ENCODE results near the gene TIMM50.
"Not testable (repeated sequence)": the region's sequence is repeated elsewhere in the genome, so short reads cannot be mapped to it uniquely, and the experiment has no call there.

The TIMM50 gene

DNA sequence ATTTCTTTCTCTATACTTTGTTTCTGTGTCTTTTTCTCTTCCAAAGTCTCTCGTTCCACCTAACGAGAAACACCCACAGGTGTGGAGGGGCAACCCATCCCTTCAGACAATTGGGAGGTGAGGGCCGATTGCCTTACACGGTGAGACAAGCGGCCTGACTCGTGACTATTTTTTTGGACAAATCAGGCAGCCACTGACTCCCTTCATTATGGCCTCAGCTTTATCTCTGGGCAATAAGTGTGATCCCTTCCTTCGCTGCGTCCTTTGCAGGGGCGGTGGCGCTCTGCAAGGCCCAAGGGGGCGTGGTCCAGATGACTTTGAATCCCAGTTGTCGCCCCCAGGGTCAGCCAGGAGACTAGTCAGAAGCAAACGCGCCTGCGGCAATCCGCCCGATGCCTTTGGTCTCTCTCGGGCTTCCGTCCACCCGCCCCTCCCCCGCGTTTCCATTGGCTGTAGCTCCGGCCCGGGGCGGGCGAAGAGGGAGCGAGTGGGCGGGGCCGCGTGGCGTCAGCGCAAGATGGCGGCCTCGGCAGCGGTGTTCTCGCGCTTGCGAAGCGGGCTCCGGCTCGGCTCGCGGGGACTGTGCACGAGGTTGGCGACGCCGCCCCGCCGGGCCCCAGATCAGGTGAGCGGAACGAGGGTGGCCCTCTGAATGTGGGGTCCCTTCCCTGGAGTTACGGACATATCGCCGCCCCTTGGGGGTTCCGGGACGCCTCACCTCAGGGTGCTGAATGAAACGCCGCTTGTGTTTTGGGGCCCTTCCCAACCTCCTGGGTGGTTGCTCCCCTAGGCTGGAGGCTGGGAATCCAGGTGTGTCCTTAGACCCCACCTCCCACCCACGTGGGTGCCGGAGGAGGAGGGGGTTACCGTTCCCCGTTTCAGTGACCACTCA is at the start of gene TIMM50:
Gene TIMM50, plus strand, starts transcription at position 502 of the 892 bp plus-strand sequence. Its CDS starts 16 bp downstream, at position 518.
- DNase-seq = peak; percentile 94 to 97

DNA sequence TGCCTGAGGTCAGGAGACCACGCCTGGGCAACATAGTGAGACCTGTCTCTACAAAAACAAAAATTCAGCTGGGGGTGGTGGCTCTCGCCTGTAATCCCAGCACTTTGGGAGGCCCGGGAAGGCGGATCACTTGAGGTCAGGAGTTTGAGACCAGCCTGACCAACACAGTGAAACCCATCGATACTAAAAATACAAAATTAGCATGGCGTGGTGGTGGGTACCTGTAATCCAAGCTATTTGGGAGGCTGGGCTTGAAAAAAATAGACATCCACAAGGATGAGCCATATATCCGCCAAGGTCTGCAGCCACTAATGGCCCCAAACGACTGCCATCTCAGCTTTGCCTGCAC is 48.0 kb upstream of the TIMM50 start:
- peak in 1 of 2 donors; percentile 14 for DNase-seq

DNA sequence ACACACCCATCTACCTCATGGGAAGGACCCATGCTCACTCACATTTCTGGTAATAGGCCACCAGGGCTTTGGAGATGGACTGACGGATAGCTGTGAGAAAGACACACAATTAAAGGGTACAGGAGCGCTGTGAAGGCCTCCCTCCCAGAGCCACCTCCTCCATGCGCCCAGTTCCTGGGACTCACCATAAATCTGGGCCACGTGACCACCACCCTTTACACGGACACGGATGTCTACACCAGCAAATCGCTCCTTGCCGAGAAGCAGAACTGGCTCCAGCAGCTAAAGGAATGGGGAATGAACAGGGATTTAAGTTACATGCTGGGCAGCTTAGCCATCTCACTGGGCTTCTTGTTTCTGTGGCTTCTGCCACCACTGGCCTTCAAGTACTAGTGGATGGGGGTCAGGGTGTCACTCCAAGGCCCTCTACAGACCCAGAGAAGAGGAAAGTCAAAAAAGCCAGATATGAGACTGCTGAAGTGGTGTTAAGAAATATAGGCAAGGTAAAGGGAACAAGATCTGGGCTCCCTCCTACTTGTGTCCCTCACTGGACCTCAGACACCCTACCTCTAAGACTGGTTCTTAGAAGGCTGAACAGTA is 47.1 kb upstream of the TIMM50 start:
- no peak for DNase-seq

DNA sequence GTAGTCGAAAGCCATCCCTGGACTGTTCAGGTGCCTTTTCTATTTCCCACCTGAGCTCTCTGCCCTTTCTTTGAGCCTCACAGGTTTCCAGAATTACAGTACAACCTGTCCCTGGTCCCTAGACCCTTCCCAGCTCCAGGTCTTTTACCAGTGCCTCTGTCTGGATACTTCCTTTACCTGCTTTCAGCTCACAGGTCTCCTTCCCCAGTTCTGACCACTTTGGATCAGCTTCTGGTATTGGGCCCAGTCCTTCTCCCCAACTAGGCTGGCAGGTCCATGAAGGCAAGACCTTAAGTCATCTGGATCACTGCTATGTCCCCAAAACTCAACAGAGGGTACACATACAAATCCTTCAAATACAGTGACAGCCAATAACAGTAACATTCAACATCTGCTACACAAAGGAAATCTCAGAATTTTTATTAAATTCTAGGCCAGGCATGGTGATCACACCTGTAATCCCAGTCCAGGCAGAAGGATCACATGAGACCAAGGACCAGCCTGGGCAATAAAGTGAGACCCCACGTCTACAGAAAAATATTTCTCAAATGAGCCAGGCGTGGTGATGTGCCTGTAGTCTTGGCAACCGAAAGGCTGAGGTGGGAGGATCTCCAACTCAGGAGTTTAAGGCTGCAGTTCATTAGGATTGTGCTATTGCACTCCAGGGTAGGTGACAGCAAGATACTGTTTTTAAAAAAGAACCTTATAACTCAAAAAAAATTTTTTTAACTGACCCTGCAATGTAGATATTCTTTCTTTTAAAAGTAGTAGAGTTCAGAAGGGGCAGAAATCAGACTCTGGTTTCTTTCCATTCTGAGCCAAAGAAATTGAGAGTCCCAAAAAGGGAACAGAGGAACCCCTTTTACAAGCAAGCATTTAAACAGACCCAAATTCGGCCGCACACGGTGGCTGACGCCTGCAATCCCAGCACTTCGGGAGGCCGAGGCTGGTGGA is 46.2 kb upstream of the TIMM50 start:
- peak in 1 of 2 donors; percentile 21 for DNase-seq

DNA sequence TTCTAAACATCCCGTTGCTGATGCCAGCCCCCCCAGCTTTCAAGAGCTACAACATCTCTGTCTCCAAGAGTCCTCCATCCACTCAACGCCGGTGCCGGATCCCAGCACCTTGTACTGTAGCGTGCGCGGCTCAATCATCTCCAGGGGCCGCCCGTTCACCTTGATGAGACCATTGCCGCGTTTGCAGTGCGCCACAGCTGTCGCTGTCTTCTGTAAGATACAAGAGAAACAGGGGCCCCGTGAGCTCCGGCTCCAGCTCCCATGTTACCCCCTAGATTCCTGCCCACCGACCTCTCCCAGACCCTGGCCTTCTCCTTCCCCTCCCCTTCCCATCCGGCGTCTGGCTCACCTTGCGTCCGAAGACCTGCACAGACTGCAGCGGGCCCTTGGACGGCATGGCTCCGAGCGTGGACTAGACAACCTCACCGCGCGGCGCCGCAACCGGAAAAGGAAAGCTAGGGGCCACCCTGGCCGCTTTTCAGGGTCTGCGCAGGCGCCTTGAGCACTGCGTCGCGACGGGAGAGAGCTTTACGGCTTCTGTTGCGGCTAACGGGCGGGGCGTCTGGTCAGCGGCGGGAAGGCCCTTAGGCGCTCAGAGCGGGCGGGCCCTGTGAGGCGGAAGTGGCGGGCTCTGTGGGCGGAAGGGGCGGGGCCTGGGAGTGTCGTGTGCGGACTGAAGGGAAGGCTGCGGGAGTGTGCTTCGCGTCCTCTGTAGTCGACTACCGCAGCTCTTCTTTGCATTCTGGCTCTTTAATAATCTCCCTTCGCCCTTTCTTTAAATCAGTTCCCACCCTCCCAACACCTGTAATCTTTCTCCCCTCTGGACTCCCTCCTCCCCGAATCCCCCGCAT is 44.9 kb upstream of the TIMM50 start, which contains the start of gene RPS16:
Gene RPS16, minus strand, starts transcription at position 451 of the 851 bp plus-strand sequence. Its CDS starts 54 bp downstream, at position 397.
- DNase-seq = peak; percentile 99

DNA sequence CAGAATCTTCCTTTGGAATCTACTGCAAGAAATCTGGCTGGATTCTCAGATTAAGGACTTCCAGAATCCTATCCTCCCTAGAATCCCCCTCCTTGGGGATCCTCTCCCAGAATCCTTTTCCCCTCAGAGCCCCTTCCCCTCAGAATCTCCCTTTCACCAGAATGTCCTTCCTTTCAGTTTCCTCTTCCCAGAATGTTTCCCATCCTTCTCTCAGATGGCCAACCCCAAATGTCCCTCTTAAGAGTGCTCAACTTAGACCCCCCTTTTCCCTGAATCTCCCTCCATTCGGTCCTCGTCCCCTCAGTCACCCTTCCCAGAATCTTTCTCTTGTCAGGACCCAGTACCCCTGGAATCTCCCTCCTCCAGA is 44.3 kb upstream of the TIMM50 start:
- no peak for DNase-seq

DNA sequence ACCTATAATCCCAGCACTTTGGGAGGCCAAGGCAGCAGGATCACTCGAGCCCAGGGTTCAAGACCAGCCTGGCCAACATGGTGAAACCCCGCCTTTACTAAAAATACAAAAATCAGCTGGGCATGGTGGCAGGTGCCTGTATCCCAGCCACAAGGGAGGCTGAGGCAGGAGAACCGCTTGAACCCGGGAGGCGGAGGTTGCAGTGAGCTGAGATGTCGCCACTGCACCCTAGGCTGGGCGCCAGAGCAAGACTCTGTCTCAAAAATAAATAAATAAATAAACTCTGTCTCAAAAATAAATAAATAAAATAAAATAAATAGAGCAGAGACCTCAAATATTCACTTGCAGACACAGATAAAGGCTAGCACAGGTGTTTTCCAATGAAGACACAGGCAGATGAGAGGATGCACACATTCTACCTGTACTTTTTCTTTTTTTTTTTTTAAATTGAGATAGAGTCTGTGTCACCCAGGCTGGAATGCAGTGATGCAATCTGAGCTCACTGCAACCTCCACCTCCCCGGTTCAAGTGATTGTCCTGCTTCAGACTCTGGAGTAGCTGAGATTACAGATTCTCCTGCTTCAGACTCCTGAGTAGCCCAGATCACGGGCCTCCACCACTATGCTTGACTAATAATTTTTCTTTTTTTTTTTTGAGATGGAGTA is 42.2 kb upstream of the TIMM50 start:
- DNase-seq = no peak

DNA sequence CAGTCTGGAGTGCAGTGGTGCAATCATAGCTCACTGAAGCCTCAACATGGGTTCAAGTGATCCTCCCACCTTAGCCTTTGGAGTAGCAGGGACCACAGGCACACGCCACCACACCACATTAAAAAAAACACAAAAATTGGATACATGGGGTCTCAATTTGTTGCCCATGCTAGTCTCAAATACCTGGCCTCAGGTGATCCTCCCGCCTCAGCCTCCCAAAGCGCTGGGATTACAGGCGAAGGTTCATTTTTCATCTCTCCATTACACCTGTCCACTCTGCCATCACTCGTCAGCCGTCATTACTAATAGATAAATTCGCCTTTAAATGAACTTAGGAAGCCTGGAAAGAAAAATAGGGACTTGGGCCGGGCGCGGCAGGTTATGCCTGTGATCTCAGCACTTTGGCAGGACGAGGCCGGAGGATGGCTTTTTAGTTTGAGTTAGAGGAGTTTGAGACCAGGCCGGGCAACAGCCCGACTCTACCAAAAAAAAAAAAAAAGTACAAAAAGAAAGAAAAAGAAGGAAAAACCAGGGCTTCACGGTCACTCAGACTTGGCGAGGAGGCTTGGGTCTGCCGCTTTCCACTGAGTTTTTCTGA is 35.9 kb upstream of the TIMM50 start:
- DNase-seq = no peak

DNA sequence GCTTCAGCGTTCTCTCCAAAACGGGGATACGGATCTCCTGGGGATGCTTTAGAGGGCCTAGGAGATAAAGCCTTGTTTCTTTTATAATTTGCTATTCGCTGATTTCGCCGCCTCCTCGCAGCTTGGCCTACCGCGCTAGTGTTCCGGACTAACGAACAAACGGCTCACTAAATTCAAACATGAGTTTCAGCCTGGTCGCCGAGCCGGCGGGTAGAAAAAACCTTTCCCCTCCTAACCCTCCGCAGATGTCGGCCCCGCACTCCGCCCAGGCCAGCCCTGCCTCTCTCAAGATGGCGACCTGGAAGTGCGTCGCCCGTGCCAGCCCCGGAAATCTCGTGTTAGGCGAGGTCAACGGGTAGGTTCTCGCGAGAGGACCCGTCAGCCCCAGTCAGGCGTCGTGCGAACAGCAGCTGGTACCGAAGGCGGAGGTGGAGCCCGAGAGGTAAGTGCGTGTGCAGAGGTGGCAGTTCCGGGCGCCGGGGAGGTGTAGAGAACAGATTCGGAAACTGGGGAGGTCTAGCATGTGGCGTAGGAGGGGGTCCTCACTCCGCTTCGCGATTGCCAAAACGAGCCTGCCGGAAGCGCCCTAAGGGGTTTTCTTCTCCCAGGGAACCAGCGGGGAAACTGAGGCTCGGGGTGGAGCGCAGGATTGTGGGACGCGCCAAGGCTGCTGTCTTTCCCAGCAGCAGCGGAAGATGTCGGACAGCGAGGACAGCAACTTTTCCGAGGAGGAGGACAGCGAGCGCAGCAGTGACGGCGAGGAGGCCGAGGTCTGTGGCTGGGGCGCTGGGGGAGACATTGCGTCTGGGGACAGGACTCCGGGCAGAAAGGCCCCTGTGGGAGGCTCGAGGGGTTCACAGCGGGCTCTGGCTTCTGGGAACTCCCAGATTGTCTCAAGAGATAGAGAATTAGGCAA is 35.2 kb upstream of the TIMM50 start, which contains the start of gene SUPT5H:
Gene SUPT5H, plus strand, starts transcription at position 387 of the 916 bp plus-strand sequence. Its CDS starts 309 bp downstream, at position 696.
- peak; percentile 99 for DNase-seq

DNA sequence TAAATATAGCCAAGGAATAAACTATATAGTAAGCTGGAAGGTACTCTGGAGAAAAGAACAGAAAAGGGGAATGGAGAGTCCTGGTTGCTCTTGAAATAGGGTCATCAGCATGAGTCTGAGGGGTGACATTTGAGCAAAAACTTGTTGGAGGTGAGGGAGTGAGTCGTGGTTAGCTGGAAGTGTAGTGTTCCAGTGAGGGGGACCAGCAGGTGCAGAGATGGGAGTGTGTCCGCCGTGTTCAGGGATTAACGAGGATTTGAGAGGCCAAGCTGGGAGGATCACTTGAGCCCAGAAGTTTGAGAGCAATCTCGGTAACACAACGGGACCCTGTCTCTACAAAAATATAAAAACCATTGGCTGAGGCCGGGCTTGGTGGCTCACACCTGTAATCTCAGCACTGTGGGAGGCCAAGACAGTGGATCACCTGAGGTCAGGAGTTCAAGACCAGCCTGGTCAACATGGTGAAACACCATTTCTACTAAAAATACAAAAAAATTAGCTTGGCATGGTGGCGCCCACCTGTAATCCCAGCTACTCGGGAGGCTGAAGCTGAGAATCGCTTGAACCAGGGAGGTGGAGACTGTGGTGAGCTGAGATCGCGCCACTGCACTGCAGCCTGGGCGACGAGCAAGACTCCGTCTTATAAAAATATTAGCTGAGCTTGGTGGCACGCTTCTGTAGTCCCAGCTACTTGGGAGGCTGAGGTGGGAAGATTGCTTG is 34.1 kb upstream of the TIMM50 start:
- no peak for DNase-seq

DNA sequence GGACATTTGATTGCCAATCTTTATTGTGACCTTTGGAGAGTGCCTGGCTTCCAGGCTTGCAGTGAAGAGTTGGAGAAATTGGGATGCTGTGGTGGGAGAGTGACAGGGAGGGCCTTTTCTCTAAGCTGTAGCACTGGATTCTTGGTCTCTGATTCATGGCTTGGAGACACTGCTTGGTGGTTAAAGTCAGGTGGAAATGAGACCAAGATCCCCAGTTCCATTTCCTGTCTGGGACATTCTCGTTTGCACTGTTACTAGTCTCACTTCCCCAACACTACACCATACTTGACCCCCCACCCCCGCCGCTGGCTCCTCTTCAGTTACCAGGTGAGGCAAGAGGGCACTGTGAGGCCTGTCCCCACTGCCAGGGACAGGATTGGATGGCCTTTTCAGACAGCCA is 32.4 kb upstream of the TIMM50 start:
- peak in 1 of 2 donors; percentile 16 for DNase-seq

DNA sequence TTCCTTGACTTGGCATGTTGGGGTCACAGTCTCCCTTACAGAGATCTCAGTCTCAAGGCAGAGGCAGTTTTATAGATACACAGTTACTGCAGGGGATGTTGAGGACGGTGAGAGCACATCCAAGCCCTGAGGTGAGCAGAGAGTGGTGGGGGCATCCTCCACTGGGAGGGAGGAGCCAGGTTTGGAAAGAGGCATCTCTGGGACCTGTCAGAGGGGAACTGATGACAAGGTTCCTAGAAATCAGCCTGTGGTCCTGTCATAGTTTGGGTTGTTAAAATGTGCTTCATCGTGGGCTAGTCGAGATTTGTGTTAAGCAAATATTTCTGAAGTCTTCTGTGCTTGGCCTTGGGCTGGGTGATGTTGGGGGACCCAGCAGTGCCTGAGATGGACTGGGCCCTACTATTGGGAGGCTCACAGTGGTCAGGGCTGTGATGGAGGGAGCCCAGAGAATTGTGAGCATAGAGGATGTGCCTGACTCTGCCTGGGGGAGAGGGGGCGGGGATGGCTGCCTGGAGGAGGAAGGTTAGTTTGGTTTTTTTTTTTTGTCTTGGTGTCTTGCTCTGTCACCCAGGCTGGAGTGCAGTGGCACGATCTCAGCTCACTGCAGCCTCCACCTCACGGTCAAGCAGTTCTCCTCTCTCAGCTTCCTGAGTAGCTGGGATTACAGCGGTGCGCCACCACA is 31.4 kb upstream of the TIMM50 start:
- peak in 1 of 2 donors; percentile 44 for DNase-seq

DNA sequence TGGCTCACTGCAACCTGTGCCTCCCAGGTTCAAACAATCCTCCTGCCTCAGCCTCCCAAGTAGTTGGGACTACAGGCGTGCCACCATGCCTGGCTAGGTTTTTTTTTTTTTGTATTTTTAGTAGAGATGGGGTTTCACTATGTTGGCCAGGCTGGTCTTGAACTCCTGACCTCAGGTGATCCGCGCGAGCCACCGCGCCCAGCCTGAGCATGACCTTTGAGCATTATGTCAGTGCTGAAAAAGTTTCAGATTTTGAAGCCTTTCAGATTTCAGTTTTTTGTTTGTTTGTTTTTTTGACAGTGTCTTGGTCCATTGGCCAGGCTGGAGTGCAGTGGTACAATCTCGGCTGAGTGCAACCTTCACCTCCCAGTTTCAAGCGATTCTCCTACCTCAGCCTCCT is 29.4 kb upstream of the TIMM50 start:
- DNase-seq = not testable (repeated sequence)

DNA sequence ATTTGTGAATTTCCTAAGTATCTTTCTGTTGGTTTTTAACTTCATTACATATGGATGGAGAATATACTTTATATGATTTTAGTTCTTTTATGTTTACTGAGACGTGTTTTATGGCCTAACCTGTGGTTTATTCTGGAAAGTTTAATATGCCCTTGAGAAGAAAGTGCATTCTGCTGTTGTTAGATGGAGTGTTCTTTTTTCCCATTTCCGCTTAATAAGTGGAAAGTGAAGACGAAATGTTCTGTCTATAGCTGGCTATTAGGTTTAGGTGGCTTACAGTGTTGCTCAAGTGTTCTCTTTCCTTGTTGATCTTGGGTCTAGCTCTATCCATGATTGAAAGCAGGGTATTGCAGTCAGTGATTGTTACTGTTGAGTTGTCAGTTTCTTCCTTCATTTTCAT is 17.2 kb upstream of the TIMM50 start:
- no peak for DNase-seq

DNA sequence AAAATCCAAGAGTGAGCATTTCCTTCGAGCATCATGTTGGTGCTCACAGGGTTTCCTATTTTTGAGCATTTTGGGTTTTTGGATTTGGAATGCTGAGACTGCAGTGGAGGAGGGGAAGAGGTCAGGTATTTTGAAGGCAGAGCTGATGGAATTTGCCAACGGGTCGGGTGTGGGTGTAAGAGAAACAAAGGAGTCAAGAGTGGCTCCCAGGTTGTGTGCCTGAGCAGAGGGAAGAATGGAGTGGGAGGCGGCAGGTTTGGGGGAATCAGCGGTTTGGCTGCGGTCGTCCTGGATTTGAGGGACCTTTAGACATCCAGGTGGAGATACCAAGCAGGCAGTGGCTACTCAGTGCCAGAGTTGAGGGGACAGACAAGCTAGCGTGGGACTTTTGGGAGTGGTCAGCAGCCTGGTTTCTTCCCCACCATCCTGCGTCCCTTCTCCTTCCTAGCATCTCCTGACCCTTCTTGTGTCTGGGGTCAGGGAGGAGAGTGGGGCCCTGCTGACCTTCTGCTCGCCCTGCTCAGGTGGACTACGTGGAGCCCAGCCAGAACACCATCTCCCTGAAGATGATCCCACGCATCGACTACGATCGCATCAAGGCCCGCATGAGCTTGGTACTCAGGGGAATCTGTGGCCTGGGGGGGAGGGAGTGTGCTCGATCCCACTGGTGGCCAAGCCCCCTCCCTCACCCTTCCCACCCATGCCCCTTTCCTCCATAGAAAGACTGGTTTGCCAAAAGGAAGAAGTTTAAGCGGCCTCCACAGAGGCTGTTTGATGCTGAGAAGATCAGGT is 14.5 kb upstream of the TIMM50 start:
- no peak for DNase-seq

DNA sequence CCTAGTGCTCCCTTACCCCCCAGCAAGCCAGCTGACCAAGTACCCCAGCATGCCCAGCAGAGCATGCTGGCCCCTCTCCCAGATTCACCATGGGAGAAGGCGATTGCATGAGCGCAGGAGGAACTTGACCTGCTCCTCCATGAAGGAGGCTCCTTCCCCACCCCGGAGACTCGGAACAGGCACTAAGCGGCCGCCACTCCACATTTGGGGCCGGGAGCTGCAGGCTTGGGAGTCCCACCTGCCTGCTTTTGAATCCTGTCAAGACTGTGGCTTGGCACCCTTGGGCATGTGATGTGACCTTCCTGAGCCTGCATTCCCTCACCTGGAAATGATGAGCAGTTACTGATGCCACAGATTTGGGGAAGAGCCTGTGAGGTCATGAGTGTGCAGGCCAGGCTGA is 12.7 kb upstream of the TIMM50 start:
- no peak for DNase-seq

DNA sequence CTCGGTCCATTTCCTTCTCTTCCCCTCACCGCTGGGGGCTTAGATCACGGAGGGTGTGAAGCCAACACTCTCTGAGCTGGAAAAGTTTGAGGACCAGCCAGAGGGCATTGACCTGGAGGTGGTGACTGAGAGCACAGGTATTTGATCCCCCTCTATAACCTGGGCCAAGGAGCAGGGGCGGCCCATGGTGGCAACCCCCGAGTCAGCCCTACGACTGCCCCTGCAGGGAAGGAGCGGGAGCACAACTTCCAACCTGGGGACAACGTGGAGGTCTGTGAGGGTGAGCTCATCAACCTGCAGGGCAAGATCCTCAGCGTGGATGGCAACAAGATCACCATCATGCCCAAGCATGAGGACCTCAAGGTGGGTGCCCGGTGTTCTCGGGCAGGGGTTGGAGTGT is 11.6 kb upstream of the TIMM50 start:
- no peak for DNase-seq

DNA sequence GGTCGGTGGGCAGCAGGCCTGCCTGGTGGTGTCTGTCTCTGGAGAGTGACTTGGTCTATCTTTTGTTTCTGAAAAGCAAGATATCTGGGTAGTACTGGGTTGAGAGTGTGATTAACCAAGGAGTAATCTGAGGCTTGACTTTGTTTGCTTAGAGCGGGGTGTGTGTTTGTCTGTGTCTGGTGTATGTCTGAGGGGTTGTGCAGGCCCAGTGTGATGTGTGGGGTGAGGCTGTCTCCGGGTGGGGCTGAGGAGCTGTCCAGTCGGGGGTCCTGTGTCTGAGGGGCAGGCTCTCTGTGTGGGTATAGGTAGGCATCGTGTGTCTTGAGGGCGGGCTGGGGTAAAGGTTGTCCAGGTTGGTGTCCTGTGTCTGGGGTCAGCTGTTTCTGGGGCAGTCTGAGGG is 11.1 kb upstream of the TIMM50 start:
- no peak for DNase-seq
